B cell (primary cell): ENCODE measurements around the gene ARHGAP18. TPM values are rescaled to one million over a fixed set of nuclear protein-coding genes. Genes with fewer than 3 reads are reported as not detected.
A peak's percentile ranks its signal among the peaks of the same experiment; 100 is the strongest.

Experiments used
- ATAC-seq: fragments of 200-7000 bp; cut with Tn5 transposase; one replicate; pipeline ENCODE4 v1.10.0; 2021; ENCODE audit warnings: low read depth, mild to moderate bottlenecking, moderate number of reproducible peaks, moderate library complexity
- CTCF ChIA-PET: fragments of 350-600 bp; sonication (Branson Sonifier 250); formaldehyde crosslinking; loops from one replicate; lab custom pipeline; 2021; ENCODE audit warnings: antibody characterized with exemption, inconsistent platforms; lab: Charles Lee
- POLR2A ChIA-PET: fragments of 350-600 bp; sonication (Branson Sonifier 250); formaldehyde crosslinking; loops from one replicate; lab custom pipeline; 2021; ENCODE audit warnings: antibody characterized with exemption; lab: Charles Lee
- DNase-seq: peaks from one replicate; pipeline ENCODE4 v3.0.0; 2013
- H2AFZ ChIP-seq: 2 replicates; pipeline ENCODE4 v1.6.1; 2012; ENCODE audit warnings: mild to moderate bottlenecking, low read depth, low read length; ENCODE audit not compliant: insufficient read depth, poor library complexity, severe bottlenecking
- H3K27ac ChIP-seq, 2 donors: 1 replicate in 1 of 2; 2 replicates in 1 of 2; pipeline ENCODE4 v1.5.1; 2012 to 2013; ENCODE audit warnings: low read length in 2 of 2, mild to moderate bottlenecking in 2 of 2, moderate library complexity in 1 of 2
- H3K27me3 ChIP-seq, 4 experiments: fragments of 200-600 bp in 1 of 4; sonication (generic) in 1 of 4; replicated peaks in 1 of 4; 1 replicate in 2 of 4; 2 replicates in 2 of 4; pipeline versions ENCODE4 v1.6.1 to v1.7.0; 2013 to 2016; ENCODE audit warnings: low read length in 3 of 4, mild to moderate bottlenecking in 2 of 4, mixed read lengths in 1 of 4, moderate library complexity in 1 of 4; ENCODE audit not compliant: insufficient read depth in 4 of 4, control insufficient read depth in 3 of 4; ENCODE audit errors: control extremely low read depth in 1 of 4
- H3K36me3 ChIP-seq, 2 experiments: replicated peaks in 1 of 2; 1 replicate in 1 of 2; 2 replicates in 1 of 2; pipeline versions ENCODE4 v1.6.1 to v1.7.1; 2013; ENCODE audit warnings: low read length in 1 of 2; ENCODE audit not compliant: insufficient read depth in 2 of 2, control insufficient read depth in 1 of 2; ENCODE audit errors: control extremely low read depth in 1 of 2, extremely low read depth in 1 of 2
- H3K4me1 ChIP-seq, 2 donors: fragments of 200-600 bp in 1 of 2; sonication (generic) in 1 of 2; 1 replicate in 1 of 2; 2 replicates in 1 of 2; pipeline versions ENCODE4 v1.5.1 to v1.6.1; 2013 to 2017; ENCODE audit warnings: low read length in 2 of 2; ENCODE audit not compliant: control insufficient read depth in 2 of 2, insufficient read depth in 2 of 2
- H3K4me2 ChIP-seq: replicated peaks from 2 replicates; pipeline ENCODE3; 2012; ENCODE audit warnings: mild to moderate bottlenecking, low read depth, low read length; ENCODE audit not compliant: poor library complexity, severe bottlenecking
- H3K4me3 ChIP-seq, 5 experiments: fragments of 200-600 bp in 1 of 5; sonication (generic) in 1 of 5; 1 replicate in 3 of 5; 2 replicates in 2 of 5; pipeline versions ENCODE4 v1.5.1 to v1.7.0; 2011 to 2016; ENCODE audit warnings: low read length in 4 of 5, mild to moderate bottlenecking in 4 of 5, low read depth in 2 of 5, control low read depth in 1 of 5, moderate library complexity in 1 of 5; ENCODE audit not compliant: insufficient read depth in 1 of 5; ENCODE audit errors: control extremely low read depth in 1 of 5, extremely low read depth in 1 of 5
- H3K79me2 ChIP-seq: fragments of 200-600 bp; sonication (generic); one replicate; pipeline ENCODE4 v1.6.0; 2016; ENCODE audit warnings: low read length; ENCODE audit not compliant: control insufficient read depth, insufficient read depth
- H3K9ac ChIP-seq: fragments of 200-600 bp; sonication (generic); 2 replicates; pipeline ENCODE4 v1.6.1; 2017; ENCODE audit warnings: mild to moderate bottlenecking, low read length, moderate library complexity
- H3K9me3 ChIP-seq, 3 donors: one replicate each; pipeline versions ENCODE4 v1.6.1 to v1.7.1; 2013; ENCODE audit warnings: low read length in 2 of 3; ENCODE audit not compliant: control insufficient read depth in 2 of 3, insufficient read depth in 1 of 3; ENCODE audit errors: control extremely low read depth in 1 of 3
- H4K20me1 ChIP-seq: 2 replicates; pipeline ENCODE4 v1.6.0; 2012; ENCODE audit warnings: mild to moderate bottlenecking, low read length; ENCODE audit not compliant: insufficient read depth, control insufficient read depth, poor library complexity, severe bottlenecking
- H3K27ac Mint-ChIP-seq: one replicate; pipeline ENCODE4 v1.8.0; 2021; ENCODE audit warnings: mixed read lengths
- H3K27me3 Mint-ChIP-seq: one replicate; pipeline ENCODE4 v1.8.0; 2021; ENCODE audit warnings: mixed read lengths
- H3K4me1 Mint-ChIP-seq: one replicate; pipeline ENCODE4 v1.8.0; 2021; ENCODE audit warnings: mixed read lengths
- H3K4me3 Mint-ChIP-seq: one replicate; pipeline ENCODE4 v1.8.0; 2021; ENCODE audit warnings: mixed read lengths
- H3K9me3 Mint-ChIP-seq: one replicate; pipeline ENCODE4 v1.8.0; 2022; ENCODE audit warnings: mixed read lengths; ENCODE audit not compliant: insufficient read depth
- CTCF ChIP-seq: fragments of 200-600 bp; IDR thresholded peaks from one replicate; pipeline ENCODE4 v1.8.0; 2022; ENCODE audit warnings: antibody characterized with exemption, mild to moderate bottlenecking
- EZH2 ChIP-seq: IDR thresholded peaks from 2 replicates; pipeline ENCODE4 v1.6.1; 2012; ENCODE audit warnings: borderline replicate concordance, low read depth, mild to moderate bottlenecking, moderate library complexity, low read length; ENCODE audit not compliant: insufficient read depth, poor library complexity, severe bottlenecking
- WGBS: methylation state at CpG from one replicate; pipeline ENCODE4 v1.1.5; 2013; ENCODE audit warnings: missing lambda C conversion rate; ENCODE audit not compliant: insufficient coverage; 5-methylcytosine and 5-hydroxymethylcytosine counted together
- intact Hi-C: fragments of 100-400 bp; cut with micrococcal nuclease; formaldehyde crosslinking; loops from one replicate; pipeline ENCODE4 v1.10.0; 2022
- polyA plus RNA-seq: library from polyadenylated mRNA; depleted of rRNA; stranded (reverse); fragments of >200 nt; gene quantifications from 2 replicates; pipeline ENCODE4 v1.2.3, GENCODE V29; 2012
- total RNA-seq, 2 donors: library from RNA; stranded (reverse); fragments of 120-200 nt in 1 of 2; gene quantifications; 1 replicate in 1 of 2; 2 replicates in 1 of 2; pipeline versions ENCODE4 v1.2.3 to v1.2.4, GENCODE V29; 2013 to 2022

Gene ARHGAP18
- total and polyA plus RNA-seq, 2 donors (not counting 1 experiment from before 2014, with no cell fraction given), result 0.95 to 3.9 TPM

DNA sequence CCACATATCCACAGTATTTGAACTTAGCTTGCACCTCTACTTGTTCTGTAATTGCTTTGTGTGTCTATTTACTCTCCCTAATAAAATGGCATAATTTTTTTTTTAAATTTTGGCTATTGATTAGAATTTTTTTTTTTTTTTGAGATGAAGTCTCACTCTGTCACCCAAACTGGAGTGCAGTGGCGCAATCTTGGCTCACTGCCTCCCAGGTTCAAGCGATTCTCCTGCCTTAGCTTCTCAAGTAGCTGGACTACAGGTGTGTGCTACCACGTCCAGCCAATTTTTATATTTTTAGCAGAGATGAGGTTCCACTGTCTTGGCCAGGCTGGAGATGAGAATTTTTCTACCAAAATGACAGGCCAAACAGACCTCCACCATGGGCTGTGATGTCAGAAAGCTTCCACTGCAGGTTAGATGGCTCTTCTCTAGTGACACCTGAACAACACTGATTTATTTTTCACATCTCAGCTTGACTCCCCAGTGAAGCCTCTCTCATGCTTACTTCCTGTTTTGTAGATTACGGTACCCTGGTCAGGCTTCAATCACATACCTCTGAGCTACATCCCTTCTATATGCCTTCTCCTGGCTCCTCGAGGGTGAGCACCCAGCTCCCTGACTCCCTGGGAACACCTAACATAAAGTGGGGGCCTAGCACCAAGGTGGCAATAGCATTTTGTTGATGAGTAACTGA, 112.8 kb downstream of the ARHGAP18 start:
- H3K4me1 Mint-ChIP-seq, result peaks cover 8% of the 10 kb centered on the region
- intact Hi-C loops, result loop anchor here (10.0 kb wide), 1 partner anchor 1278 kb away; no protein-coding TSS in a partner anchor
- Histone ChIP-seq H3K79me2 (no peaks in the 10 kb centered on the region), H3K36me3 (no peaks in the 10 kb centered on the region), H3K4me2 (peak overlapping the region; percentile 24), H3K9me3 (no peaks in the 10 kb centered on the region), H3K4me3 (no peak overlapping the region), H3K4me1 (peaks cover 5 to 9% of the 10 kb centered on the region in 2 donors), H2AFZ (peak overlapping the region; percentile 48), H3K27me3 (no peaks in the 10 kb centered on the region), H3K27ac (no peak overlapping the region), H3K9ac (no peak overlapping the region), H4K20me1 (no peaks in the 10 kb centered on the region)
- H3K9me3 Mint-ChIP-seq, result no peaks in the 10 kb centered on the region
- POLR2A ChIA-PET, result interaction anchor here (1.0 kb wide), 1 partner anchor 424 kb away, joined by 3 read pairs; no protein-coding TSS in a partner anchor
- TF ChIP-seq EZH2 (no peak), CTCF (no peak)
- CTCF ChIA-PET, result interaction anchor here (0.7 to 12.6 kb wide), 41 partner anchors 9 to 724 kb away, joined by 3 to 349 read pairs (median 5); partner anchors contain the start of gene L3MBTL3
- peak; percentile 33 for ATAC-seq
- H3K27me3 Mint-ChIP-seq, result no peaks in the 10 kb centered on the region
- 0% methylated on average over 1 of the region's 5 CpGs for WGBS
- peak overlapping the region; percentile 4 for H3K27ac Mint-ChIP-seq
- no peak overlapping the region for H3K4me3 Mint-ChIP-seq
- DNase-seq, result peak; percentile 31

- Histone ChIP-seq H3K9me3 (no peaks in the 10 kb centered on the region), H3K36me3 (no peaks in the 10 kb centered on the region), H3K4me3 (no peak overlapping the region), H3K27ac (no peak overlapping the region), H3K4me1 (peaks cover 5 to 9% of the 10 kb centered on the region in 2 donors), H2AFZ (no peak overlapping the region), H4K20me1 (no peaks in the 10 kb centered on the region), H3K79me2 (no peaks in the 10 kb centered on the region), H3K9ac (no peak overlapping the region), H3K27me3 (no peaks in the 10 kb centered on the region), H3K4me2 (no peak overlapping the region)
- Mint-ChIP-seq H3K4me1 (peaks cover 8% of the 10 kb centered on the region), H3K27ac (no peak overlapping the region), H3K4me3 (no peak overlapping the region), H3K9me3 (no peaks in the 10 kb centered on the region), H3K27me3 (no peaks in the 10 kb centered on the region)
- WGBS, result 100% methylated on average over 1 of the region's 1 CpG
- TF ChIP-seq CTCF, result no peak
- TF ChIP-seq EZH2, result no peak
- intact Hi-C loops, result loop anchor here (10.0 kb wide), 1 partner anchor 1278 kb away; no protein-coding TSS in a partner anchor
- CTCF ChIA-PET, result interaction anchor here (0.8 to 12.6 kb wide), 14 partner anchors 75 to 426 kb away, joined by 3 to 349 read pairs (median 14); partner anchors contain the start of gene L3MBTL3
- DNase-seq (no peak), ATAC-seq (no peak)
- POLR2A ChIA-PET, result interaction anchor here (1.0 kb wide), 1 partner anchor 424 kb away, joined by 3 read pairs; no protein-coding TSS in a partner anchor
Observed at GRCh38 chr6:129596522-129596921, 113.5 kb downstream of the ARHGAP18 start.
